GM12873 (cell line): ENCODE measurements around the gene DDX47.

Experiments
- CTCF ChIP-seq: IDR thresholded peaks from 2 replicates; pipeline ENCODE4 v1.5.1; 2012; ENCODE audit warnings: low read depth, mild to moderate bottlenecking, moderate library complexity, low read length, control low read depth; ENCODE audit not compliant: insufficient read depth; ENCODE audit errors: missing control alignments

The DDX47 gene

GRCh38 chr12:12836571-12836970 lies 23.4 kb downstream of the DDX47 start:
- no peak for TF ChIP-seq CTCF

- TF ChIP-seq CTCF: peak; percentile 62
Measured at GRCh38 chr12:12837025-12837812, 24.1 kb downstream of the DDX47 start.

GRCh38 chr12:12837813-12838153 lies 24.6 kb downstream of the DDX47 start:
- TF ChIP-seq CTCF: no peak

- TF ChIP-seq CTCF: no peak
Measured at GRCh38 chr12:12839003-12839395, 25.9 kb downstream of the DDX47 start.

GRCh38 chr12:12839873-12840579 lies 26.9 kb downstream of the DDX47 start:
- no peak for TF ChIP-seq CTCF

- TF ChIP-seq CTCF: no peak
Measured at GRCh38 chr12:12840580-12840899, 27.4 kb downstream of the DDX47 start.

- no peak for TF ChIP-seq CTCF
Measured at GRCh38 chr12:12845794-12846243, 32.7 kb downstream of the DDX47 start.
